Panc1 (cell line): ENCODE measurements around the gene ARHGAP4. TPM values are rescaled to one million over a fixed set of nuclear protein-coding genes. Genes with fewer than 3 reads are reported as not detected.

ENCODE experiments used
- ATAC-seq: fragments of 200-7000 bp; cut with Tn5 transposase; 2 replicates; pipeline ENCODE4 v1.9.1; 2020; ENCODE audit warnings: mild to moderate bottlenecking, moderate library complexity
- BruUV-seq: library from RNA; stranded (reverse); fragments of 400-500 nt; replicated peaks from 2 replicates; lab custom pipeline; 2021; lab: Mats Ljungman, UMichigan
- CTCF ChIA-PET: fragments of 300-600 bp; sonication (Branson Sonifier 250); formaldehyde crosslinking; loops from one replicate; lab custom pipeline; 2022; ENCODE audit warnings: antibody characterized with exemption; lab: Charles Lee
- POLR2A ChIA-PET: fragments of 300-600 bp; sonication (Branson Sonifier 250); formaldehyde crosslinking; loops from one replicate; lab custom pipeline; 2022; ENCODE audit warnings: antibody characterized with exemption; lab: Charles Lee
- DNase-seq: peaks from one replicate; pipeline ENCODE4 v3.0.0-alpha.2; 2010; ENCODE audit warnings: low read depth, low spot score
- H3K27ac ChIP-seq: 2 replicates; pipeline ENCODE4 v1.5.1; 2011; ENCODE audit warnings: mild to moderate bottlenecking, low read length, inconsistent platforms
- H3K27me3 ChIP-seq: fragments of 200-500 bp; sonication (Bioruptor generic); 2 replicates; pipeline ENCODE4 v1.6.0; 2014; ENCODE audit warnings: low read length, inconsistent platforms; ENCODE audit not compliant: control insufficient read depth, insufficient read depth
- H3K36me3 ChIP-seq: fragments of 200-500 bp; sonication (Bioruptor generic); 2 replicates; pipeline ENCODE4 v1.5.1; 2014; ENCODE audit warnings: inconsistent platforms, mild to moderate bottlenecking, low read length, moderate library complexity; ENCODE audit not compliant: control insufficient read depth, insufficient read depth
- H3K4me1 ChIP-seq: 2 replicates; pipeline ENCODE4 v1.5.1; 2011; ENCODE audit warnings: inconsistent platforms, mild to moderate bottlenecking, low read length, moderate library complexity; ENCODE audit not compliant: control insufficient read depth, insufficient read depth
- H3K4me3 ChIP-seq, 2 experiments: 2 replicates each; pipeline ENCODE4 v1.5.1; 2011 to 2012; ENCODE audit warnings: low read depth in 2 of 2, low read length in 2 of 2, mild to moderate bottlenecking in 2 of 2, inconsistent platforms in 1 of 2, moderate library complexity in 1 of 2
- H3K9me3 ChIP-seq: fragments of 200-500 bp; sonication (Bioruptor generic); 2 replicates; pipeline ENCODE4 v1.5.1; 2014; ENCODE audit warnings: low read depth, mild to moderate bottlenecking, inconsistent platforms, low read length, moderate library complexity; ENCODE audit not compliant: control insufficient read depth, insufficient read depth
- POLR2AphosphoS5 ChIP-seq: IDR thresholded peaks from 2 replicates; pipeline ENCODE4 v1.6.1; 2012; ENCODE audit warnings: mild to moderate bottlenecking, low read depth, low read length, moderate library complexity
- REST ChIP-seq, 2 experiments: IDR thresholded peaks; 2 replicates each; pipeline ENCODE4 v1.6.1; 2011 to 2012; ENCODE audit warnings: low read depth in 2 of 2, control low read depth in 1 of 2, low read length in 1 of 2, mild to moderate bottlenecking in 1 of 2, moderate library complexity in 1 of 2; ENCODE audit not compliant: insufficient read depth in 1 of 2
- SIN3A ChIP-seq: IDR thresholded peaks from 2 replicates; pipeline ENCODE4 v1.6.1; 2012; ENCODE audit warnings: low read depth, mild to moderate bottlenecking, low read length, moderate library complexity, borderline replicate concordance; ENCODE audit not compliant: insufficient read depth
- TCF7L2 ChIP-seq: IDR thresholded peaks from 2 replicates; pipeline ENCODE4 v1.6.1; 2011; ENCODE audit warnings: mild to moderate bottlenecking, low read depth, low read length, inconsistent platforms
- in situ Hi-C: cut with HindIII; loops from 2 replicates; pipeline ENCODE4 v1.10.0; 2016; ENCODE audit warnings: low sequenced_read_pairs, low pct_unique_long_range_greater_than_20kb
- intact Hi-C: fragments of 100-400 bp; cut with micrococcal nuclease; formaldehyde crosslinking; loops from one replicate; pipeline ENCODE4 v1.10.0; 2022; ENCODE audit not compliant: unreplicated experiment
- total RNA-seq: library from RNA; stranded (reverse); gene quantifications from one replicate; pipeline ENCODE4 v1.2.1, GENCODE V29; 2021; ENCODE audit not compliant: unreplicated experiment
- TF ChIP-seq, protein P1 (sequence below): fragments of 450-650 bp; IDR thresholded peaks from 2 replicates; pipeline ENCODE4 v1.5.1; 2017; ENCODE audit warnings: mild to moderate bottlenecking

ARHGAP4 gene
- total RNA-seq, 1 experiment from 2014 or later, result 225 TPM

DNA sequence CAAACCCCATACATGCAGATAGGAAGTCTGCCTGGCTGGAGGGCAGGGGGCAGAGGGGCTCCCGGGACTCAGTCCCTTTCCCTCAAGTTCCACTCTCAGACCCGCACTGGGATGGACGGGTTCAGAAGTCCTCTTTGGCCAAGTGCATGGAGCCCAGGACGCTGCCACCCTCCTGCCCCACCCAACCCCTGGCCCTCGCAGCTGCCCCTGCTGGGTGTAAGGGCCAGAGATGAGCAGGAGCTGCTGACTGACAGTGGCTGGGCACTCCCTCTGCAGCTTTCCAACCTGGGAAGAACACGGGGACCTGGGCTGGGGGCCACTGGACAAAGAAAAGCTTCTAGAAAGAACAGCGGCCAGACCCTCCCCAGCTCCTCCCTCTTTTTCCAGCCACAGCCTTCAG is 43.5 kb downstream of the ARHGAP4 start:
- CTCF ChIA-PET, result no interaction called here
- intact Hi-C loops (loop anchor here (10.0 kb wide), 2 partner anchors 78 to 118 kb away; partner anchors contain the start of gene PLXNB3), in situ Hi-C loops (no loop called here)
- no peak for TF ChIP-seq SIN3A
- TF ChIP-seq, protein P1, sequence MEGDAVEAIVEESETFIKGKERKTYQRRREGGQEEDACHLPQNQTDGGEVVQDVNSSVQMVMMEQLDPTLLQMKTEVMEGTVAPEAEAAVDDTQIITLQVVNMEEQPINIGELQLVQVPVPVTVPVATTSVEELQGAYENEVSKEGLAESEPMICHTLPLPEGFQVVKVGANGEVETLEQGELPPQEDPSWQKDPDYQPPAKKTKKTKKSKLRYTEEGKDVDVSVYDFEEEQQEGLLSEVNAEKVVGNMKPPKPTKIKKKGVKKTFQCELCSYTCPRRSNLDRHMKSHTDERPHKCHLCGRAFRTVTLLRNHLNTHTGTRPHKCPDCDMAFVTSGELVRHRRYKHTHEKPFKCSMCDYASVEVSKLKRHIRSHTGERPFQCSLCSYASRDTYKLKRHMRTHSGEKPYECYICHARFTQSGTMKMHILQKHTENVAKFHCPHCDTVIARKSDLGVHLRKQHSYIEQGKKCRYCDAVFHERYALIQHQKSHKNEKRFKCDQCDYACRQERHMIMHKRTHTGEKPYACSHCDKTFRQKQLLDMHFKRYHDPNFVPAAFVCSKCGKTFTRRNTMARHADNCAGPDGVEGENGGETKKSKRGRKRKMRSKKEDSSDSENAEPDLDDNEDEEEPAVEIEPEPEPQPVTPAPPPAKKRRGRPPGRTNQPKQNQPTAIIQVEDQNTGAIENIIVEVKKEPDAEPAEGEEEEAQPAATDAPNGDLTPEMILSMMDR, result no peak
- no peak for TF ChIP-seq POLR2AphosphoS5
- TF ChIP-seq TCF7L2, result no peak
- no peaks in the 10 kb centered on the region for H3K36me3 ChIP-seq
- POLR2A ChIA-PET, result interaction anchor here (0.7 kb wide), 1 partner anchor 15 kb away, joined by 4 read pairs; no protein-coding TSS in a partner anchor
- H3K27ac ChIP-seq, result peak overlapping the region; percentile 80
- ATAC-seq (no peak), DNase-seq (no peak)
- H3K27me3 ChIP-seq, result no peaks in the 10 kb centered on the region
- H3K4me3 ChIP-seq, result peak overlapping the region in 1 of 2 experiments; percentile 13; a peak in 2 of 4 replicates
- BruUV-seq, result no TSS peak
- no peaks in the 10 kb centered on the region for H3K9me3 ChIP-seq
- H3K4me1 ChIP-seq, result peaks cover 86% of the 10 kb centered on the region

- Histone ChIP-seq H3K36me3 (no peaks in the 10 kb centered on the region), H3K4me1 (peaks cover 82% of the 10 kb centered on the region), H3K4me3 (no peak overlapping the region), H3K9me3 (no peaks in the 10 kb centered on the region), H3K27me3 (no peaks in the 10 kb centered on the region), H3K27ac (peak overlapping the region; percentile 80)
- in situ Hi-C loops (no loop called here), intact Hi-C loops (loop anchor here (10.0 kb wide), 2 partner anchors 77 to 117 kb away; partner anchors contain the start of gene PLXNB3)
- ATAC-seq (0 out of 2 replicates have a peak, but pooled peaks have one; percentile 4), DNase-seq (no peak)
- TF ChIP-seq REST (IDR thresholded peaks at IDR 0.05; ENCODE audit: insufficient read depth in 1 of 2, low read depth in 2 of 2, low read length in 1 of 2) (no peak), POLR2AphosphoS5 (no peak; the same call in 1 of the 2 replicates), SIN3A (no peak), TCF7L2 (no peak)
- TF ChIP-seq, protein P1, result no peak
- ChIA-PET CTCF (no interaction called here), POLR2A (no interaction called here)
- no TSS peak for BruUV-seq
Observed at GRCh38 chrX:153882086-153882498, 44.0 kb downstream of the ARHGAP4 start.
